Measurements from ENCODE around the gene DAAM2. TPM values are rescaled to one million over a fixed set of nuclear protein-coding genes. Genes with fewer than 3 reads are reported as not detected.

The DAAM2 gene
- total and polyA plus RNA-seq, 9 of the 15 experiments (the other 6 are each of a cell fraction or from before 2014, with no cell fraction given) = 0.01 to 0.07 TPM; not detected in 7

DNA sequence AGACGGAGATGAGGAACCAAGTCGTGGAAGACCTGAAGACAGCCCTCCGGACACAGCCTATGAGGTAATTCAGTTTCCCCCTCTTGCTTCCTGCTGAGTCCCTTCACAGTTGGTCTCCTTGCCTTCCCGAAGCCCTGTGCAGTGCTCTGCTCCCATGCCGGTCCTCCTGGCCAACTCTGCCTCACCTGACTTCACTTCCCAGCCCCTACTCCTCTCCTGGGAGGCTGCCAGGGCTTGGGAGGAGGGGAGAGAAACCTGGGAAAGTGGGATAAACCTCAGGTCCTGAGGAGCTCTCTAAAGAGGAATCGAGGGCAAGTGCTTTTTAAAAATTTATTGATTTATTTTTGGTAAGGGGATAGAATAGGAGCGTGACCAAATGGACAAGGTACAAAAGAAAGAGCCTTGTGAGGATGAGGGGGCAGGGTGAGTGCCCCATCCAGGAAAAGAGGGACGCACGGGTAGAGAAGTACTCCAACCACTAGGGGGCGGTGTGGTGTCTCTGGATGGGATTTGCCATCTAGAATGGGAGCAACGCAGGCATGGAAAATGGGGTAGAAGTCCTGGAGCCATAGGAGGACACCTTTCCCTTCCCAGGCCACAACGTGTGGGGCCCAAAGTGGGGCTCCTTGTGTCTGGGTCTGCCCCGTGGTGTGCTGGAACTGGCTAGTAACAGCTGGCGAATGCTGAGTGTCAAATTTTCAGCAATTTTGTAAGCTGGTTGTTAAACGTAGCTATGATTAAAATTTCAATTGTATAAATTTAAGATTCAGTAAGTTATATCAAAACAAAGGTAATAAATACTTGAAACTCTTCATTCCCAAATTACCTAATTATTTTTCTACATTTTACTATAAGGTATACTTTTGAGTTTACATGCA is 73.1 kb downstream of the DAAM2 start (continued):
- TF ChIP-seq, protein P1, sequence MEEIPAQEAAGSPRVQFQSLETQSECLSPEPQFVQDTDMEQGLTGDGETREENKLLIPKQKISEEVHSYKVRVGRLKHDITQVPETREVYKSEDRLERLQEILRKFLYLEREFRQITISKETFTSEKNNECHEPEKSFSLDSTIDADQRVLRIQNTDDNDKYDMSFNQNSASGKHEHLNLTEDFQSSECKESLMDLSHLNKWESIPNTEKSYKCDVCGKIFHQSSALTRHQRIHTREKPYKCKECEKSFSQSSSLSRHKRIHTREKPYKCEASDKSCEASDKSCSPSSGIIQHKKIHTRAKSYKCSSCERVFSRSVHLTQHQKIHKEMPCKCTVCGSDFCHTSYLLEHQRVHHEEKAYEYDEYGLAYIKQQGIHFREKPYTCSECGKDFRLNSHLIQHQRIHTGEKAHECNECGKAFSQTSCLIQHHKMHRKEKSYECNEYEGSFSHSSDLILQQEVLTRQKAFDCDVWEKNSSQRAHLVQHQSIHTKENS (CRISPR knock-in tag; IDR thresholded peaks at IDR 0.05) = no peak
- TF ChIP-seq HEY1 (CRISPR knock-in tag; IDR thresholded peaks at IDR 0.05; ENCODE audit: borderline replicate concordance) (no peak), ZNF75A (CRISPR knock-in tag; IDR thresholded peaks at IDR 0.05) (no peak), MTF1 (CRISPR knock-in tag; IDR thresholded peaks at IDR 0.05; ENCODE audit: borderline replicate concordance) (no peak), RCOR1 (IDR thresholded peaks at IDR 0.05; ENCODE audit: borderline replicate concordance in 1 of 2, low read depth in 2 of 2, low read length in 2 of 2) (0 out of 4 replicates have a peak, but pooled peaks of 1 of the 2 experiments have one; percentile 30), STAG1 (CRISPR knock-in tag; IDR thresholded peaks at IDR 0.05; ENCODE audit: borderline replicate concordance) (peak; percentile 60; the same call in 1 of the 2 replicates), SMAD4 (CRISPR knock-in tag; conservative IDR thresholded peaks at IDR 0.05) (no peak), ZC3H11A (IDR thresholded peaks at IDR 0.05; ENCODE audit: low read depth, low read length) (0 out of 2 replicates have a peak, but pooled peaks have one; percentile 31)
- TF ChIP-seq, protein P2, sequence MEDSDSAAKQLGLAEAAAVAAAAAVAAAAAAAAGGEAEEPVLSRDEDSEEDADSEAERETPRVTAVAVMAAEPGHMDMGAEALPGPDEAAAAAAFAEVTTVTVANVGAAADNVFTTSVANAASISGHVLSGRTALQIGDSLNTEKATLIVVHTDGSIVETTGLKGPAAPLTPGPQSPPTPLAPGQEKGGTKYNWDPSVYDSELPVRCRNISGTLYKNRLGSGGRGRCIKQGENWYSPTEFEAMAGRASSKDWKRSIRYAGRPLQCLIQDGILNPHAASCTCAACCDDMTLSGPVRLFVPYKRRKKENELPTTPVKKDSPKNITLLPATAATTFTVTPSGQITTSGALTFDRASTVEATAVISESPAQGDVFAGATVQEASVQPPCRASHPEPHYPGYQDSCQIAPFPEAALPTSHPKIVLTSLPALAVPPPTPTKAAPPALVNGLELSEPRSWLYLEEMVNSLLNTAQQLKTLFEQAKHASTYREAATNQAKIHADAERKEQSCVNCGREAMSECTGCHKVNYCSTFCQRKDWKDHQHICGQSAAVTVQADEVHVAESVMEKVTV (CRISPR knock-in tag; IDR thresholded peaks at IDR 0.05) = 0 out of 2 replicates have a peak, but pooled peaks have one; percentile 34
- TF ChIP-seq, protein P3, sequence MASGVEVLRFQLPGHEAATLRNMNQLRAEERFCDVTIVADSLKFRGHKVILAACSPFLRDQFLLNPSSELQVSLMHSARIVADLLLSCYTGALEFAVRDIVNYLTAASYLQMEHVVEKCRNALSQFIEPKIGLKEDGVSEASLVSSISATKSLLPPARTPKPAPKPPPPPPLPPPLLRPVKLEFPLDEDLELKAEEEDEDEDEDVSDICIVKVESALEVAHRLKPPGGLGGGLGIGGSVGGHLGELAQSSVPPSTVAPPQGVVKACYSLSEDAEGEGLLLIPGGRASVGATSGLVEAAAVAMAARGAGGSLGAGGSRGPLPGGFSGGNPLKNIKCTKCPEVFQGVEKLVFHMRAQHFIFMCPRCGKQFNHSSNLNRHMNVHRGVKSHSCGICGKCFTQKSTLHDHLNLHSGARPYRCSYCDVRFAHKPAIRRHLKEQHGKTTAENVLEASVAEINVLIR (CRISPR knock-in tag; IDR thresholded peaks at IDR 0.05) = no peak
- TF ChIP-seq, protein P4, sequence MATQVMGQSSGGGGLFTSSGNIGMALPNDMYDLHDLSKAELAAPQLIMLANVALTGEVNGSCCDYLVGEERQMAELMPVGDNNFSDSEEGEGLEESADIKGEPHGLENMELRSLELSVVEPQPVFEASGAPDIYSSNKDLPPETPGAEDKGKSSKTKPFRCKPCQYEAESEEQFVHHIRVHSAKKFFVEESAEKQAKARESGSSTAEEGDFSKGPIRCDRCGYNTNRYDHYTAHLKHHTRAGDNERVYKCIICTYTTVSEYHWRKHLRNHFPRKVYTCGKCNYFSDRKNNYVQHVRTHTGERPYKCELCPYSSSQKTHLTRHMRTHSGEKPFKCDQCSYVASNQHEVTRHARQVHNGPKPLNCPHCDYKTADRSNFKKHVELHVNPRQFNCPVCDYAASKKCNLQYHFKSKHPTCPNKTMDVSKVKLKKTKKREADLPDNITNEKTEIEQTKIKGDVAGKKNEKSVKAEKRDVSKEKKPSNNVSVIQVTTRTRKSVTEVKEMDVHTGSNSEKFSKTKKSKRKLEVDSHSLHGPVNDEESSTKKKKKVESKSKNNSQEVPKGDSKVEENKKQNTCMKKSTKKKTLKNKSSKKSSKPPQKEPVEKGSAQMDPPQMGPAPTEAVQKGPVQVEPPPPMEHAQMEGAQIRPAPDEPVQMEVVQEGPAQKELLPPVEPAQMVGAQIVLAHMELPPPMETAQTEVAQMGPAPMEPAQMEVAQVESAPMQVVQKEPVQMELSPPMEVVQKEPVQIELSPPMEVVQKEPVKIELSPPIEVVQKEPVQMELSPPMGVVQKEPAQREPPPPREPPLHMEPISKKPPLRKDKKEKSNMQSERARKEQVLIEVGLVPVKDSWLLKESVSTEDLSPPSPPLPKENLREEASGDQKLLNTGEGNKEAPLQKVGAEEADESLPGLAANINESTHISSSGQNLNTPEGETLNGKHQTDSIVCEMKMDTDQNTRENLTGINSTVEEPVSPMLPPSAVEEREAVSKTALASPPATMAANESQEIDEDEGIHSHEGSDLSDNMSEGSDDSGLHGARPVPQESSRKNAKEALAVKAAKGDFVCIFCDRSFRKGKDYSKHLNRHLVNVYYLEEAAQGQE (IDR thresholded peaks at IDR 0.05; ENCODE audit: borderline replicate concordance) = 0 out of 2 replicates have a peak, but pooled peaks have one; percentile 49
- TF ChIP-seq, protein P4 (CRISPR knock-in tag; IDR thresholded peaks at IDR 0.05; ENCODE audit: low read depth) = no peak
